ENCODE results near the gene MDFI.

The MDFI gene

GRCh38 chr6:41655176-41655575 is 16.9 kb downstream of the MDFI start:
- H3K27ac ChIP-seq: no peak overlapping the region
- TF ChIP-seq ZFX (IDR thresholded peaks at IDR 0.05; ENCODE audit: borderline replicate concordance) (no peak), CTCF (IDR thresholded peaks at IDR 0.05) (no peak)

- H3K27ac ChIP-seq: no peak overlapping the region
- no peak for TF ChIP-seq ZFX (IDR thresholded peaks at IDR 0.05; ENCODE audit: borderline replicate concordance)
- TF ChIP-seq CTCF (IDR thresholded peaks at IDR 0.05): no peak
These were observed 17.4 kb downstream of the MDFI start for GRCh38 chr6:41655646-41656001.

- H3K27ac ChIP-seq: no peak overlapping the region
- TF ChIP-seq ZFX (IDR thresholded peaks at IDR 0.05; ENCODE audit: borderline replicate concordance) (no peak), CTCF (IDR thresholded peaks at IDR 0.05) (no peak)
These were observed 17.9 kb downstream of the MDFI start for GRCh38 chr6:41656002-41656691.

GRCh38 chr6:41657131-41658094 is 19.1 kb downstream of the MDFI start:
- TF ChIP-seq CTCF (IDR thresholded peaks at IDR 0.05): no peak
- TF ChIP-seq ZFX (IDR thresholded peaks at IDR 0.05; ENCODE audit: borderline replicate concordance): no peak
- H3K27ac ChIP-seq: no peak overlapping the region

GRCh38 chr6:41658636-41659035 is 20.4 kb downstream of the MDFI start:
- H3K27ac ChIP-seq: no peak overlapping the region
- no peak for TF ChIP-seq ZFX (IDR thresholded peaks at IDR 0.05; ENCODE audit: borderline replicate concordance)
- TF ChIP-seq CTCF (IDR thresholded peaks at IDR 0.05): no peak

GRCh38 chr6:41659935-41660334 is 21.7 kb downstream of the MDFI start:
- no peak for TF ChIP-seq ZFX (IDR thresholded peaks at IDR 0.05; ENCODE audit: borderline replicate concordance)
- no peak for TF ChIP-seq CTCF (IDR thresholded peaks at IDR 0.05)
- no peak overlapping the region for H3K27ac ChIP-seq

GRCh38 chr6:41663568-41663967 is 25.3 kb downstream of the MDFI start:
- no peak overlapping the region for H3K27ac ChIP-seq
- TF ChIP-seq CTCF (IDR thresholded peaks at IDR 0.05): no peak
- no peak for TF ChIP-seq ZFX (IDR thresholded peaks at IDR 0.05; ENCODE audit: borderline replicate concordance)
